Astrocyte (in vitro differentiated cells and primary cell): ENCODE data around the gene HECW1.

Experiments
- CTCF ChIP-seq: IDR thresholded peaks from 2 replicates; pipeline ENCODE4 v1.5.1; 2011; ENCODE audit warnings: low read depth, mild to moderate bottlenecking, inconsistent platforms, low read length, moderate library complexity; ENCODE audit not compliant: insufficient read depth
- EZH2 ChIP-seq: IDR thresholded peaks from 2 replicates; pipeline ENCODE4 v1.6.1; 2012; ENCODE audit warnings: mild to moderate bottlenecking, low read length, inconsistent platforms; ENCODE audit not compliant: insufficient read depth

- no peak for TF ChIP-seq CTCF
- TF ChIP-seq EZH2 = no peak
Observed at GRCh38 chr7:43337811-43338210, 225.4 kb downstream of the HECW1 start.
